HepG2 (cell line): ENCODE data around the gene SOCS7. TPM values are rescaled to one million over a fixed set of nuclear protein-coding genes. Genes with fewer than 3 reads are reported as not detected.

ENCODE experiments used
- ATM ChIP-seq: fragments of 450-650 bp; IDR thresholded peaks from 2 replicates; pipeline ENCODE4 v1.7.1; 2017; ENCODE audit warnings: mild to moderate bottlenecking, borderline replicate concordance
- HHEX ChIP-seq: IDR thresholded peaks from 2 replicates; pipeline ENCODE4 v1.6.1; 2016; ENCODE audit warnings: control low read depth
- HNF4G ChIP-seq, 2 experiments: sonication (generic) in 1 of 2; formaldehyde crosslinking in 1 of 2; IDR thresholded peaks; 2 replicates each; pipeline versions ENCODE4 v1.4.0 to v1.6.1; 2011 to 2020; ENCODE audit warnings: borderline replicate concordance in 2 of 2, low read depth in 2 of 2, mild to moderate bottlenecking in 2 of 2, low read length in 1 of 2, missing genetic modification reagents in 1 of 2, moderate library complexity in 1 of 2
- HOXA5 ChIP-seq: sonication (generic); formaldehyde crosslinking; IDR thresholded peaks from 2 replicates; pipeline ENCODE4 v1.4.0; 2020; ENCODE audit warnings: missing genetic modification reagents
- KLF12 ChIP-seq: sonication (generic); formaldehyde crosslinking; IDR thresholded peaks from 2 replicates; pipeline ENCODE4 v1.4.0; 2020; ENCODE audit warnings: missing genetic modification reagents, borderline replicate concordance
- MTERF4 ChIP-seq: sonication (generic); formaldehyde crosslinking; IDR thresholded peaks from 2 replicates; pipeline ENCODE4 v1.8.0; 2023; ENCODE audit warnings: mild to moderate bottlenecking, missing genetic modification reagents
- ONECUT2 ChIP-seq: sonication (generic); formaldehyde crosslinking; IDR thresholded peaks from 2 replicates; pipeline ENCODE4 v1.4.0; 2020; ENCODE audit warnings: missing genetic modification reagents
- PCBP1 ChIP-seq: fragments of 200-400 bp; formaldehyde crosslinking; IDR thresholded peaks from 2 replicates; pipeline ENCODE4 v1.6.1; 2017; ENCODE audit warnings: mild to moderate bottlenecking, low read depth, low read length, borderline replicate concordance
- RBFOX2 ChIP-seq: fragments of 200-400 bp; formaldehyde crosslinking; IDR thresholded peaks from 2 replicates; pipeline ENCODE4 v1.6.1; 2017; ENCODE audit warnings: low read depth, mild to moderate bottlenecking, low read length
- RFX1 ChIP-seq: fragments of 450-650 bp; IDR thresholded peaks from 2 replicates; pipeline ENCODE4 v1.6.1; 2017
- ZBTB20 ChIP-seq: sonication (generic); formaldehyde crosslinking; IDR thresholded peaks from 2 replicates; pipeline ENCODE4 v1.8.1; 2023; ENCODE audit warnings: missing genetic modification reagents, low read depth, mild to moderate bottlenecking, borderline replicate concordance
- ZBTB7B ChIP-seq: sonication (generic); formaldehyde crosslinking; IDR thresholded peaks from 2 replicates; pipeline ENCODE4 v1.4.0; 2020; ENCODE audit warnings: missing genetic modification reagents
- ZHX2 ChIP-seq, 2 experiments: sonication (generic) in 1 of 2; formaldehyde crosslinking in 1 of 2; IDR thresholded peaks; 2 replicates each; pipeline versions ENCODE4 v1.6.1 to v1.9.0; 2014 to 2022; ENCODE audit warnings: antibody characterized with exemption in 1 of 2, borderline replicate concordance in 1 of 2, inconsistent platforms in 1 of 2, low read depth in 1 of 2, missing genetic modification reagents in 1 of 2
- ZNF20 ChIP-seq: sonication (generic); formaldehyde crosslinking; IDR thresholded peaks from 2 replicates; pipeline ENCODE4 v1.4.0; 2020; ENCODE audit warnings: mild to moderate bottlenecking, moderate library complexity, missing genetic modification reagents
- ZNF562 ChIP-seq: sonication (generic); formaldehyde crosslinking; IDR thresholded peaks from 2 replicates; pipeline ENCODE4 v1.8.0; 2022; ENCODE audit warnings: missing genetic modification reagents, borderline replicate concordance
- polyA plus RNA-seq, 8 experiments: library from polyadenylated mRNA; depleted of rRNA in 3 of 8; stranded (reverse) in 7 of 8; unstranded in 1 of 8; fragments of >200 nt; fragmentation: Illumina TruSeq in 4 of 8; extraction: Trizol in 4 of 8; gene quantifications; 2 replicates each; pipeline versions ENCODE4 v1.2.1 to v1.2.3, GENCODE V29; 2011 to 2016; ENCODE audit warnings: low read depth in 4 of 8, missing spikeins in 1 of 8, mixed read lengths in 1 of 8; ENCODE audit not compliant: insufficient read depth in 1 of 8
- total RNA-seq, 5 experiments: library from RNA; depleted of rRNA; stranded (reverse); fragments of >200 nt; fragmentation: Illumina TruSeq; extraction: Trizol; gene quantifications; 2 replicates each; pipeline ENCODE4 v1.2.3, GENCODE V29; 2016; ENCODE audit warnings: low read depth in 1 of 5
- TF ChIP-seq, protein P1 (sequence below): sonication (generic); formaldehyde crosslinking; IDR thresholded peaks from 2 replicates; pipeline ENCODE4 v1.8.1; 2022; ENCODE audit warnings: low read depth, mild to moderate bottlenecking, missing genetic modification reagents

SOCS7 gene
- total and polyA plus RNA-seq, 2 of the 13 experiments (the other 11 are each of a cell fraction or from before 2014, with no cell fraction given), result 19.2 to 24.2 TPM

DNA sequence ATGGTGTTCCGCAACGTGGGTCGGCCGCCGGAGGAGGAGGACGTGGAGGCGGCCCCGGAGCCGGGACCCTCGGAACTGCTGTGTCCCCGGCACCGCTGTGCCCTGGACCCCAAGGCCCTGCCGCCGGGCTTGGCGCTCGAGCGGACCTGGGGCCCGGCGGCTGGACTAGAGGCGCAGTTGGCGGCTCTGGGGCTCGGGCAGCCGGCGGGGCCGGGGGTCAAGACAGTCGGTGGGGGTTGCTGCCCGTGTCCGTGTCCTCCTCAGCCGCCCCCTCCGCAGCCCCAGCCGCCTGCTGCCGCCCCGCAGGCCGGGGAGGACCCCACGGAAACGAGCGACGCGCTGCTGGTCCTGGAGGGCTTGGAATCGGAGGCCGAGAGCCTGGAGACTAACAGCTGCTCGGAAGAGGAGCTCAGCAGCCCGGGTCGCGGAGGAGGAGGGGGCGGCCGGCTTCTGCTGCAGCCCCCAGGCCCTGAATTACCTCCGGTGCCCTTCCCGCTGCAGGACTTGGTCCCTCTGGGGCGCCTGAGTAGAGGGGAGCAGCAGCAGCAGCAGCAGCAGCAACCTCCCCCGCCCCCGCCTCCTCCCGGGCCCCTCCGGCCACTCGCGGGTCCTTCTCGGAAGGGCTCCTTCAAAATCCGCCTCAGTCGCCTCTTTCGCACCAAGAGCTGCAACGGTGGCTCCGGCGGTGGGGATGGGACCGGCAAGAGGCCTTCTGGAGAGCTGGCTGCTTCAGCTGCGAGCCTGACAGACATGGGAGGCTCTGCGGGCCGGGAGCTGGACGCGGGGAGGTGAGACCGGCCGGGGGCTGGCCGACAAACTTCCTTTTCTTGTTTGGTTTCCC is 821 bp downstream of the SOCS7 start (continued):
- no peak; the same call in 1 of the 2 replicates for TF ChIP-seq ZNF20 (CRISPR knock-in tag)
- TF ChIP-seq RFX1, result no peak
- TF ChIP-seq ZHX2 (IDR thresholded peaks at IDR 0.05; ENCODE audit: low read depth), result no peak
- no peak; the same call in 1 of the 2 replicates for TF ChIP-seq ZHX2 (CRISPR knock-in tag; IDR thresholded peaks at IDR 0.05; ENCODE audit: borderline replicate concordance)
- TF ChIP-seq ZNF562 (CRISPR knock-in tag), result no peak
- TF ChIP-seq, protein P1, sequence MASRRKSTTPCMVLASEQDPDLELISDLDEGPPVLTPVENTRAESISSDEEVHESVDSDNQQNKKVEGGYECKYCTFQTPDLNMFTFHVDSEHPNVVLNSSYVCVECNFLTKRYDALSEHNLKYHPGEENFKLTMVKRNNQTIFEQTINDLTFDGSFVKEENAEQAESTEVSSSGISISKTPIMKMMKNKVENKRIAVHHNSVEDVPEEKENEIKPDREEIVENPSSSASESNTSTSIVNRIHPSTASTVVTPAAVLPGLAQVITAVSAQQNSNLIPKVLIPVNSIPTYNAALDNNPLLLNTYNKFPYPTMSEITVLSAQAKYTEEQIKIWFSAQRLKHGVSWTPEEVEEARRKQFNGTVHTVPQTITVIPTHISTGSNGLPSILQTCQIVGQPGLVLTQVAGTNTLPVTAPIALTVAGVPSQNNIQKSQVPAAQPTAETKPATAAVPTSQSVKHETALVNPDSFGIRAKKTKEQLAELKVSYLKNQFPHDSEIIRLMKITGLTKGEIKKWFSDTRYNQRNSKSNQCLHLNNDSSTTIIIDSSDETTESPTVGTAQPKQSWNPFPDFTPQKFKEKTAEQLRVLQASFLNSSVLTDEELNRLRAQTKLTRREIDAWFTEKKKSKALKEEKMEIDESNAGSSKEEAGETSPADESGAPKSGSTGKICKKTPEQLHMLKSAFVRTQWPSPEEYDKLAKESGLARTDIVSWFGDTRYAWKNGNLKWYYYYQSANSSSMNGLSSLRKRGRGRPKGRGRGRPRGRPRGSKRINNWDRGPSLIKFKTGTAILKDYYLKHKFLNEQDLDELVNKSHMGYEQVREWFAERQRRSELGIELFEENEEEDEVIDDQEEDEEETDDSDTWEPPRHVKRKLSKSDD (CRISPR knock-in tag), result no peak
- no peak for TF ChIP-seq HNF4G (IDR thresholded peaks at IDR 0.05; ENCODE audit: borderline replicate concordance, low read depth, low read length)
- TF ChIP-seq HNF4G (CRISPR knock-in tag; IDR thresholded peaks at IDR 0.05; ENCODE audit: borderline replicate concordance, low read depth), result peak; percentile 51; the same call in 1 of the 2 replicates
- no peak for TF ChIP-seq HHEX
- no peak for TF ChIP-seq ZBTB20 (CRISPR knock-in tag)
- TF ChIP-seq ONECUT2, result no peak
- 0 out of 2 replicates have a peak, but pooled peaks have one; percentile 2 for TF ChIP-seq RBFOX2
- no peak for TF ChIP-seq PCBP1
- TF ChIP-seq HOXA5 (CRISPR knock-in tag), result 0 out of 2 replicates have a peak, but pooled peaks have one; percentile 70
- no peak for TF ChIP-seq KLF12 (CRISPR knock-in tag)
- TF ChIP-seq ATM, result no peak
- TF ChIP-seq ZBTB7B, result no peak; the same call in 1 of the 2 replicates
- TF ChIP-seq MTERF4 (CRISPR knock-in tag), result no peak
